ENCODE measurements around the gene RTL3.

DNA sequence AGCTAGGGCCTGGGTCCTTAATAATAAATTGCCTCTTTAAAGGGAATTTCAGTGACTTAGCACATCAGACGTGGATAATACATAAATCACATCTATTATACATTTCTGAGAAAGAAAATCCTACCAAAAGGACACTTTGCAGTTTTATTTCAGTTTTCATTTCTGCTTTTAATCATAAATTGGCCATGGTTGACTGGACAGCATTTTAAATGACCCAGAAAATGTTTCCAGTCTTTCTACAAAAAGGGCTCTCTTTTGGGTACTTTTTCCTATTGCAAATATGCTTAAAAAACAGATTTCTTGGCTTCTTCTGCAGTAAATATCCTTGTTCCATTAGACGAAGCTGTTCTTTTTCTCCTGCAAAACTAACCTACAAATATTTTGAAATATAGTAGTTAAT is 46.9 kb upstream of the RTL3 start:
- no peak for TF ChIP-seq ZNF274 (IDR thresholded peaks at IDR 0.05; ENCODE audit: low read depth, low read length)
- TF ChIP-seq YY1 (IDR thresholded peaks at IDR 0.05; ENCODE audit: insufficient read depth, insufficient read length), result no peak
